Upper lobe of right lung (tissue), 1 donor: ENCODE data around the gene PGGT1B. TPM values are rescaled to one million over a fixed set of nuclear protein-coding genes. Genes with fewer than 3 reads are reported as not detected.

Source experiments
- ATAC-seq: fragments of 200-7000 bp; cut with Tn5 transposase; one replicate; pipeline ENCODE4 v1.9.1; 2020; ENCODE audit warnings: mild to moderate bottlenecking, moderate library complexity
- DNase-seq: peaks from one replicate; pipeline ENCODE4 v3.0.0-alpha.2; 2020
- H3K27ac ChIP-seq: fragments of 200-600 bp; one replicate; pipeline ENCODE4 v1.8.0; 2022
- H3K27me3 ChIP-seq: fragments of 200-600 bp; one replicate; pipeline ENCODE4 v1.8.0; 2022; ENCODE audit warnings: mild to moderate bottlenecking
- H3K36me3 ChIP-seq: fragments of 200-600 bp; one replicate; pipeline ENCODE4 v1.8.0; 2022
- H3K4me1 ChIP-seq: fragments of 200-600 bp; one replicate; pipeline ENCODE4 v1.8.0; 2022
- H3K4me3 ChIP-seq: fragments of 200-600 bp; one replicate; pipeline ENCODE4 v1.8.0; 2022; ENCODE audit warnings: mild to moderate bottlenecking
- H3K9me3 ChIP-seq: fragments of 200-600 bp; one replicate; pipeline ENCODE4 v1.8.0; 2022
- intact Hi-C: fragments of 100-400 bp; cut with DNase I; formaldehyde crosslinking; loops from one replicate; pipeline ENCODE4 v1.11.0; 2022
- total RNA-seq: library from RNA; stranded (reverse); fragmentation: NEBNext Ultra II Directional; extraction: Animal tissue kit (Norgen Biotek cat#: 25700); gene quantifications from one replicate; pipeline ENCODE4 v1.2.1, GENCODE V29; 2021
- TF ChIP-seq, protein P1 (sequence below): fragments of 200-600 bp; IDR thresholded peaks from one replicate; pipeline ENCODE4 v1.8.0; 2022; ENCODE audit warnings: antibody characterized with exemption
- donor health status: DM: no; HTN: yes; CAD: no; lungs with severe emphysema.

The PGGT1B gene
- total RNA-seq, 1 donor from 2014 or later, result 40.0 TPM

DNA sequence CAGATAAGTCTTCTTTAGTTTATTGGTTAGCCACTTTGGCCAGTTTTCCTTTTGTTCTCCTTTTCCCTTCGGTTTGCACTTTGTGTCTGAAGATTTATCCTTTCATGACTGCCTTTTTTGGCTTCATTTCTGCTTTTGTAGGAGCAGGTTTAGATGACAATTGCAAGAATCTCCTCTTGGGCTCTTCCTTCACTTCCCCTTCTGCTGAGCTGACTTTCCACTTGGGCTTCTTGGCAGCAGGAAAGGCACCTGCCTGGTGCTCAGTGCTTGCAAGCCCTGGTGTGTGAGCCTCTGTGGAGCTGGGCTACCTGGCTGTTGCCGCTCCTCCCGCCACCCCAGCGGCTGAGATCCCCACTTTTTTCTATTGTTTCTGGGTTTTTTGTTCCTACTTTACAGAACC, 26.4 kb upstream of the PGGT1B start:
- intact Hi-C loops, result no loop called here
- Histone ChIP-seq H3K27me3 (no peaks in the 10 kb centered on the region), H3K9me3 (no peaks in the 10 kb centered on the region), H3K4me3 (no peak overlapping the region), H3K4me1 (no peaks in the 10 kb centered on the region), H3K36me3 (no peaks in the 10 kb centered on the region), H3K27ac (no peak overlapping the region)
- ATAC-seq, result peak; percentile 17
- DNase-seq, result no peak
- TF ChIP-seq, protein P1, sequence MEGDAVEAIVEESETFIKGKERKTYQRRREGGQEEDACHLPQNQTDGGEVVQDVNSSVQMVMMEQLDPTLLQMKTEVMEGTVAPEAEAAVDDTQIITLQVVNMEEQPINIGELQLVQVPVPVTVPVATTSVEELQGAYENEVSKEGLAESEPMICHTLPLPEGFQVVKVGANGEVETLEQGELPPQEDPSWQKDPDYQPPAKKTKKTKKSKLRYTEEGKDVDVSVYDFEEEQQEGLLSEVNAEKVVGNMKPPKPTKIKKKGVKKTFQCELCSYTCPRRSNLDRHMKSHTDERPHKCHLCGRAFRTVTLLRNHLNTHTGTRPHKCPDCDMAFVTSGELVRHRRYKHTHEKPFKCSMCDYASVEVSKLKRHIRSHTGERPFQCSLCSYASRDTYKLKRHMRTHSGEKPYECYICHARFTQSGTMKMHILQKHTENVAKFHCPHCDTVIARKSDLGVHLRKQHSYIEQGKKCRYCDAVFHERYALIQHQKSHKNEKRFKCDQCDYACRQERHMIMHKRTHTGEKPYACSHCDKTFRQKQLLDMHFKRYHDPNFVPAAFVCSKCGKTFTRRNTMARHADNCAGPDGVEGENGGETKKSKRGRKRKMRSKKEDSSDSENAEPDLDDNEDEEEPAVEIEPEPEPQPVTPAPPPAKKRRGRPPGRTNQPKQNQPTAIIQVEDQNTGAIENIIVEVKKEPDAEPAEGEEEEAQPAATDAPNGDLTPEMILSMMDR, result no peak

DNA sequence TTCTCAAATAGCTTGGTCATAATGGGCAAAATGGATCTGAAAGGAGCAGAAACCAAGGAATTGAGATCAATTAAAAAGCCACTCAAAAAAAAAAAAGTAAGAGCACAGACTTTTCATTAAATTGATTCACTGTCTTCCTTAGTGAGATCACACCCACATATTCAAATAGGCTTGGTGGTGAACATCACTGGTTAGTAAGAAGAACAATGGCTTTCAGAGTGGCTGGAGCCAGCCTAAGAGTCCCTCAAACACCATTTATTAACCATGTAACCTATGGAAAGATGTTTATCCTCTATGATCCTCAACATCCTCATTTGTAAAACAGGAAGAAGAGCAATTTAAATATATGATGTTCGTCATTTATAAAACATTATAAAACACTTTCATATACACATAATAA, 21.3 kb upstream of the PGGT1B start:
- ATAC-seq (no peak), DNase-seq (no peak)
- Histone ChIP-seq H3K9me3 (no peaks in the 10 kb centered on the region), H3K4me1 (no peaks in the 10 kb centered on the region), H3K36me3 (no peaks in the 10 kb centered on the region), H3K4me3 (no peak overlapping the region), H3K27me3 (no peaks in the 10 kb centered on the region), H3K27ac (no peak overlapping the region)
- TF ChIP-seq, protein P1, result no peak
- intact Hi-C loops, result no loop called here

DNA sequence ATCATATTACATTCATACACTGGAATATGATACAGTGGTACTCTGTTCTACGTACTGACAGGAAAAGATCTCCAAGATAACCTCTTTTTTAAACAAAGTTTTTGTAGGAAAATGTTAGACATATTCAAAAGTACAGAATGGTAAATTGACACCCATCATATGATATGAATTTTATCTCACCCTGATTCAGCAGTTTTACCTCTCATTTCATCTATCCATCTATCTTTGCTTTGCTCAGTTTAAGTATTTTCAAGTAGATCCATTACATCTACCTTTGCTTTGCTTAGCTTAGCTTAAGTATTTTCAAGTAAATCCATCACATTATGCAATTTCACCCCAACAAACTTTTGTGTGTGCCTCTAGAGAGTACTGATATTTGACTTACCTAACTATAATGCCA, 19.5 kb upstream of the PGGT1B start:
- H3K27ac ChIP-seq, result no peak overlapping the region
- H3K9me3 ChIP-seq, result no peaks in the 10 kb centered on the region
- TF ChIP-seq, protein P1, result no peak
- ATAC-seq (no peak), DNase-seq (no peak)
- intact Hi-C loops, result no loop called here
- no peaks in the 10 kb centered on the region for H3K4me1 ChIP-seq
- H3K27me3 ChIP-seq, result no peaks in the 10 kb centered on the region
- H3K36me3 ChIP-seq, result no peaks in the 10 kb centered on the region
- H3K4me3 ChIP-seq, result no peak overlapping the region

DNA sequence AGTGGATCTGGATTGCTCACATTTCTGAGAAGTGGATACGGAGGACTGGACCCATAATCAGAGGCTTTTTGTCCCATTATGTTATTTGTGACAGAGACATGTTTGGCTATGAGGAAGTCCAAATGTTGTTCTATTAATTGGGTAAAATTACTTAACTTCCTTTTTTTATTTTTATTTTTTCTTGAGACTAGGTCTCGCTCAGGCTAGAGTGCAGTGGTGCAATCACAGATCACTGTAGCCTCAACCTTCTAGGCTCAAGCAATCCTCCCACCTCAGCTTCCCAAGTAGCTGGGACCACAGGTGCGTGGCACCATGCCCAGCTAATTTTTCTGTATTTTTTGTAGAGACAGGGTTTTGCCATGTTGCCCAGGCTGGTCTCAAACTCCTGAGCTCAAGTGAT, 11.9 kb upstream of the PGGT1B start:
- no peak overlapping the region for H3K27ac ChIP-seq
- no peaks in the 10 kb centered on the region for H3K9me3 ChIP-seq
- no peaks in the 10 kb centered on the region for H3K4me1 ChIP-seq
- ATAC-seq, result peak; percentile 58
- TF ChIP-seq, protein P1, result no peak
- H3K36me3 ChIP-seq, result peaks cover 5% of the 10 kb centered on the region
- H3K27me3 ChIP-seq, result no peaks in the 10 kb centered on the region
- no peak overlapping the region for H3K4me3 ChIP-seq
- DNase-seq, result no peak
- intact Hi-C loops, result no loop called here

DNA sequence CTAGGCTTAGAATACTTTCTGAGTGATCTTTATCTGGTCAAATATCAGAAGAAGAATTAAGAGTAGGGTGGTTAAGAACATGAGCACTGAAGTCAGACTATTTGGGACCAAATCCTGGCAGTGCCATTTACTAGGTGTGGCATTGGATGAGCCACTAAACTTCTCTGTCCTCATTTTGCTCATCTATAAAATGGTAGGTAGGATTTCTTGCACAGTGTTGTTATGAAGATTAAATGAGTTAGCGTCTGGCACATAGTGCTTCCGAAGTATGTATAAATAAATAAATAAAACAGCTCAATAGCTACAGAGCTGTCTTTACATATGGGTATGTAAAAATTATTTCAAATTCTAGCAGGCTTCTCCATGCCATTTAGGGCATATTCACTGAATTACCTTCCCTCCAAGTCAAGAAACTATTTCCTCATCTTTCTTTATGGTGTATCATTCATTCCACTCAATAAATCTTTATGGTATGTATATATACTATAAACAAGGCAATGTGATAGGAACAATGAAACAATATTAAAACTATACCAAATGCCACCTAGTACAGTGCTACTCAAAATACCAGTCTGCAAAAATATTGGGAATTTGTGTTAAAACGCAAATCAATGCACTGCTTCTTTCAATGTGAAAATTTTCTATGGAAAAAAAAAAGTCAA, 9.8 kb upstream of the PGGT1B start:
- no peak for DNase-seq
- TF ChIP-seq, protein P1, result no peak

More for the DNA sequence above, 9.8 kb upstream of the PGGT1B start:
- ATAC-seq, result no peak
- no peaks in the 10 kb centered on the region for H3K27me3 ChIP-seq
- no peak overlapping the region for H3K4me3 ChIP-seq
- intact Hi-C loops, result no loop called here
- peaks cover 14% of the 10 kb centered on the region for H3K36me3 ChIP-seq
- no peaks in the 10 kb centered on the region for H3K9me3 ChIP-seq
- H3K4me1 ChIP-seq, result no peaks in the 10 kb centered on the region
- no peak overlapping the region for H3K27ac ChIP-seq
